CD4-positive, alpha-beta T cell treated with Interleukin-15 for 1 hour (primary cell): ENCODE results near the gene CNTFR.
"Not testable (repeated sequence)": the region's sequence is repeated elsewhere in the genome, so short reads cannot be mapped to it uniquely, and the experiment has no call there.

Experiments
- DNase-seq: peaks from one replicate; pipeline ENCODE4 v3.0.0-alpha.2; 2020

CNTFR gene

GRCh38 chr9:34554211-34555001, 35.1 kb downstream of the CNTFR start:
- DNase-seq, result no peak

GRCh38 chr9:34553511-34554021, 36.0 kb downstream of the CNTFR start:
- no peak for DNase-seq

GRCh38 chr9:34552986-34553385, 36.5 kb downstream of the CNTFR start:
- DNase-seq, result no peak

- DNase-seq, result no peak
Observed at GRCh38 chr9:34552606-34552981, 36.9 kb downstream of the CNTFR start.

GRCh38 chr9:34551751-34552605, 37.5 kb downstream of the CNTFR start:
- DNase-seq, result no peak

GRCh38 chr9:34550681-34551270, 38.7 kb downstream of the CNTFR start:
- DNase-seq, result no peak

- DNase-seq, result no peak
Observed at GRCh38 chr9:34550016-34550680, 39.4 kb downstream of the CNTFR start.

- no peak for DNase-seq
Observed at GRCh38 chr9:34549407-34549732, 40.2 kb downstream of the CNTFR start.

GRCh38 chr9:34547960-34548611, 41.4 kb downstream of the CNTFR start:
- no peak for DNase-seq

- no peak for DNase-seq
Observed at GRCh38 chr9:34546834-34547827, 42.4 kb downstream of the CNTFR start.

- DNase-seq, result no peak
Observed at GRCh38 chr9:34546102-34546833, 43.3 kb downstream of the CNTFR start.

- no peak for DNase-seq
Observed at GRCh38 chr9:34545497-34545896, 44.0 kb downstream of the CNTFR start.

- DNase-seq, result no peak
Observed at GRCh38 chr9:34544035-34544434, 45.5 kb downstream of the CNTFR start.

GRCh38 chr9:34541540-34541939, 48.0 kb downstream of the CNTFR start:
- no peak for DNase-seq

GRCh38 chr9:34540827-34541226, 48.7 kb downstream of the CNTFR start:
- no peak for DNase-seq

- no peak for DNase-seq
Observed at GRCh38 chr9:34536685-34537084, 52.8 kb downstream of the CNTFR start.

GRCh38 chr9:34532041-34532440, 57.5 kb downstream of the CNTFR start:
- not testable (repeated sequence) for DNase-seq

GRCh38 chr9:34526026-34526425, 63.5 kb downstream of the CNTFR start:
- DNase-seq, result no peak

GRCh38 chr9:34524349-34524748, 65.2 kb downstream of the CNTFR start:
- DNase-seq, result no peak

GRCh38 chr9:34522971-34523797, 66.3 kb downstream of the CNTFR start, which contains the start of gene ENHO:
ENHO (minus strand) TSS chr9:34522990; CDS start chr9:34521695, 1,295 bp downstream.
- peak; percentile 92 for DNase-seq
